ENCODE measurements around the gene SLC39A11.

DNA sequence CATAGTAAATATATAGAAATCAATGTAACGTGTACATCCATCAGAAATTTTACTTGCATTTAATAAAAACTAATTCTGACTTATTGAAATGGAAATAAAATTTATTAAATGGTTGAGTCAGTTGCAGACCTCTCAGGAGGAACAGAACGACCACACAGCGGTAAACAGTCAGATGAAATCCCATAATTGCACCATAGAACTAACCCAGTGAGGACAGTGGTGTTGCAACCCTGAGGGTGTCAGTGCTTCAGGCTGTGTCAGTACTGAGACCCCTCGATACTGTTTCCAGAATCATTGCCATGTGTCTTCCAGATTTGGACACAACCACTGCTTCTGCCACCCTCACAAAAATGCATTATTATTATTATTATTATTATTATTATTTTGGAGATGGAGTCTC, 43.3 kb upstream of the SLC39A11 start:
- TF ChIP-seq, protein P1, sequence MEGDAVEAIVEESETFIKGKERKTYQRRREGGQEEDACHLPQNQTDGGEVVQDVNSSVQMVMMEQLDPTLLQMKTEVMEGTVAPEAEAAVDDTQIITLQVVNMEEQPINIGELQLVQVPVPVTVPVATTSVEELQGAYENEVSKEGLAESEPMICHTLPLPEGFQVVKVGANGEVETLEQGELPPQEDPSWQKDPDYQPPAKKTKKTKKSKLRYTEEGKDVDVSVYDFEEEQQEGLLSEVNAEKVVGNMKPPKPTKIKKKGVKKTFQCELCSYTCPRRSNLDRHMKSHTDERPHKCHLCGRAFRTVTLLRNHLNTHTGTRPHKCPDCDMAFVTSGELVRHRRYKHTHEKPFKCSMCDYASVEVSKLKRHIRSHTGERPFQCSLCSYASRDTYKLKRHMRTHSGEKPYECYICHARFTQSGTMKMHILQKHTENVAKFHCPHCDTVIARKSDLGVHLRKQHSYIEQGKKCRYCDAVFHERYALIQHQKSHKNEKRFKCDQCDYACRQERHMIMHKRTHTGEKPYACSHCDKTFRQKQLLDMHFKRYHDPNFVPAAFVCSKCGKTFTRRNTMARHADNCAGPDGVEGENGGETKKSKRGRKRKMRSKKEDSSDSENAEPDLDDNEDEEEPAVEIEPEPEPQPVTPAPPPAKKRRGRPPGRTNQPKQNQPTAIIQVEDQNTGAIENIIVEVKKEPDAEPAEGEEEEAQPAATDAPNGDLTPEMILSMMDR (conservative IDR thresholded peaks at IDR 0.05): no peak
- TF ChIP-seq EZH2 (IDR thresholded peaks at IDR 0.05; ENCODE audit: low read depth): no peak

Measured in PC-9 (cell line).